ENCODE results near the gene PNMA8B. TPM values are rescaled to one million over a fixed set of nuclear protein-coding genes. Genes with fewer than 3 reads are reported as not detected.

Gene PNMA8B
- total and polyA plus RNA-seq, 2 donors = 4.4 to 4.7 TPM

DNA sequence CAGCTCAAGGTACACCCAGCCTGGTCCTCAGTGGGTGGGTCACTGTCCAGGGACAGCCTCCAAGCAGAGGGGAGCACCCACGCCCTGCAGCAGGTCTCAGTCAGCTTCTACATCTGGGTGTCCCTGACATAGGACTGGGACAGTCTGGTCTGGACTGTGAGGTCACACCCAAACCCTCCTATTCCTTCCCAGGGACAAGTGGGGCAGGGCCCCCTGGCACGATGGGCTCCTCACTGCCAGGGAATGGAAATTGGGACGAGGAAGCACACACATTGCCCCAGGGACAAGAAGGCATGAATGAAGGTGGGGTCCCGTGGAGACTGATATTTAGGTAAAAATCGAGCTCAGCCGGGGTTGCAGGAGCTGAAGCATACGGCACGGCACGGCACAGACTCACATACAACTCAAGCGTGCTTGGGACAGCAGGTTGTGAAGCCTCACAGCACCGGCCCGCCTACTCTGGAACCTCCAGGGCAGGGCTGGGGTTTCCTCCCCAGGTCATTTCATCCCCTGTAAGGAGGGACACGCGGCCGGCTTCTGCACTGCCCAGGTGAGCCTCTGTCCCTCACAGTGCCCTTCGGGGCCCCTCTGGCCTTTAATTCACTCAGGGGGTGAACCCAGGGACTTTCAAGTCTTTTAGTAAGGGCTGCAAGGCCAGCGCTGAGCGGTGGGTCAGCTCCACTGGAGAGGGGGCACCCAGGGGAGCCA is 3.5 kb downstream of the PNMA8B start:
- H3K36me3 ChIP-seq (ENCODE audit: control insufficient read depth in 2 of 2, insufficient read depth in 2 of 2, low read length in 1 of 2) = no peaks in the 10 kb centered on the region
- peaks cover 77 to 99% of the 10 kb centered on the region in 2 donors for H3K27me3 ChIP-seq (ENCODE audit: control insufficient read depth in 2 of 2, insufficient read depth in 1 of 2, low read length in 1 of 2)
- H3K4me3 ChIP-seq (ENCODE audit: low read length in 2 of 2) = no peak overlapping the region
- no peak for DNase-seq (ENCODE audit: low read depth in 6 of 9, low spot score in 9 of 9)
- peaks cover 0 to 22% of the 10 kb centered on the region in 2 donors for H3K4me1 ChIP-seq (ENCODE audit: control insufficient read depth in 2 of 2, insufficient read depth in 2 of 2, low read length in 2 of 2)
- no peak overlapping the region for H3K27ac ChIP-seq (ENCODE audit: low read depth in 1 of 2, low read length in 1 of 2)
- H3K9me3 ChIP-seq (ENCODE audit: control insufficient read depth in 2 of 2, insufficient read depth in 1 of 2, low read length in 1 of 2) = peaks cover 0 to 4% of the 10 kb centered on the region in 2 donors
- WGBS = 26% methylated on average over 18 of the region's 18 CpGs

DNA sequence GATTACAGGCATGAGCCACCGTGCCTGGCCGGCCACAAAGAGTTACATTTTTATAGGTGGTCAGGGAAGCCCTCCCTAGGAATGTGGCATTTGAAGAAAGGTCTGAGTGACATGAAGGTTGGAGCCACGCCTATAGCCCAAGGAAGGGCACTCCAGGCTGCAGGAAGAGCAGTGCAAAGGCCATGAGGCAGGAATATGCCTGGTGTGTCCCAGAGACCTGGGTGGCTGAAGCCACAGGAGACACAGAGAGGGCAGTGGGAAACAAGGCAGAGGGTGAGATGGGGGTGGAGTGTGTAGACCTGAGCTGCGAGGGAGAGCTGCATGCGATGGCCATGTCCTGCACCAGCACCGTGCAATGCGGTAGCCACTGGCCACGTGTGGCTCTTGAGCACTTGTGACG is 4.9 kb downstream of the PNMA8B start:
- peaks cover 66 to 96% of the 10 kb centered on the region in 2 donors for H3K27me3 ChIP-seq (ENCODE audit: control insufficient read depth in 2 of 2, insufficient read depth in 1 of 2, low read length in 1 of 2)
- H3K4me1 ChIP-seq (ENCODE audit: control insufficient read depth in 2 of 2, insufficient read depth in 2 of 2, low read length in 2 of 2) = peaks cover 0 to 22% of the 10 kb centered on the region in 2 donors
- 69% methylated on average over 9 of the region's 9 CpGs for WGBS
- no peak for DNase-seq (ENCODE audit: low read depth in 6 of 9, low spot score in 9 of 9)
- H3K27ac ChIP-seq (ENCODE audit: low read depth in 1 of 2, low read length in 1 of 2) = no peak overlapping the region
- H3K9me3 ChIP-seq (ENCODE audit: control insufficient read depth in 2 of 2, insufficient read depth in 1 of 2, low read length in 1 of 2) = peaks cover 0 to 4% of the 10 kb centered on the region in 2 donors
- no peaks in the 10 kb centered on the region for H3K36me3 ChIP-seq (ENCODE audit: control insufficient read depth in 2 of 2, insufficient read depth in 2 of 2, low read length in 1 of 2)
- no peak overlapping the region for H3K4me3 ChIP-seq (ENCODE audit: low read length in 2 of 2)

DNA sequence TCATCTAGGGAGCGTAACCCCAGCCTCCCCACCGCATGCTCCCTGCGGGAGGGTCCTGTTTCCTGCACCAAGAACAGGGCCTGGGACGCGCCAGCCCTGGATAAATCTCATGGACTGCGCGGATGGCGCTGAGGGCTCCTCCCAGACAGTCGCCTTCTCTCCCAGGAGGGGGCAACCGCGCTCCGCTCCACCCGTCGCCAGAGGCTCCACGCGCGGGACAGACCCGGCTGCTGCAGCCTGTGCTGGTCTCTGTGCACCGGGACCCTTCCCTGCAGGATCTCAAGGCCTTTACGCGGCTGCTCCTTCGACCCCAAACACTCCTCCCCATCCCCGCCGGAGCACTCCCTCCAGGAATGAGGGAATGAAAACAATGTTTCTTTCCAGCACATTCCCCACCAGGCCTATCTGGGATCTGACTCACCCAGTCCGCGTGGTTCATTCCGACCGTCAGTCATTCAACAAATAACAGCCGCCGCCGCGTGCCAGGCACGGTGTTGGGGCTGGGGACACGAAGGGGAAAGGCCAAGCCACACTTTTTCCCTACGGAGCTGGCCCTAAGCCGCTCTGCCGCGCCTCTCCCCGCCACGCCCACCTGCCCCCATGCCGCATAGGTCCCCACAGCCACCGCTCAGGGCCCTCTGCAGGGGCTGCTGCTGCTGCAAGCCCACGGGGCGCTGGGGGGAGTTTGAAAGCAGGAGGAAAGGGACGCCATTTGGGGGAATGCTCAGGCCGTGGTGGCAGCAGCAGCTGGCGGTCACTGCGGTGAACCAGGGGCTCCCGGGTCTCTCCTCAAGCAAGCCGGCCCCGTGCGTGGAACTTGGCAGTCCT is 6.0 kb downstream of the PNMA8B start:
- DNase-seq (ENCODE audit: low read depth in 6 of 9, low spot score in 9 of 9) = no peak
- peaks cover 0 to 14% of the 10 kb centered on the region in 2 donors for H3K4me1 ChIP-seq (ENCODE audit: control insufficient read depth in 2 of 2, insufficient read depth in 2 of 2, low read length in 2 of 2)
- H3K4me3 ChIP-seq (ENCODE audit: low read length in 2 of 2) = no peak overlapping the region
- H3K27me3 ChIP-seq (ENCODE audit: control insufficient read depth in 2 of 2, insufficient read depth in 1 of 2, low read length in 1 of 2) = peaks cover 55 to 85% of the 10 kb centered on the region in 2 donors
- no peaks in the 10 kb centered on the region for H3K36me3 ChIP-seq (ENCODE audit: control insufficient read depth in 2 of 2, insufficient read depth in 2 of 2, low read length in 1 of 2)
- H3K9me3 ChIP-seq (ENCODE audit: control insufficient read depth in 2 of 2, insufficient read depth in 1 of 2, low read length in 1 of 2) = peaks cover 0 to 4% of the 10 kb centered on the region in 2 donors
- WGBS = 6% methylated on average over 52 of the region's 52 CpGs
- H3K27ac ChIP-seq (ENCODE audit: low read depth in 1 of 2, low read length in 1 of 2) = no peak overlapping the region

DNA sequence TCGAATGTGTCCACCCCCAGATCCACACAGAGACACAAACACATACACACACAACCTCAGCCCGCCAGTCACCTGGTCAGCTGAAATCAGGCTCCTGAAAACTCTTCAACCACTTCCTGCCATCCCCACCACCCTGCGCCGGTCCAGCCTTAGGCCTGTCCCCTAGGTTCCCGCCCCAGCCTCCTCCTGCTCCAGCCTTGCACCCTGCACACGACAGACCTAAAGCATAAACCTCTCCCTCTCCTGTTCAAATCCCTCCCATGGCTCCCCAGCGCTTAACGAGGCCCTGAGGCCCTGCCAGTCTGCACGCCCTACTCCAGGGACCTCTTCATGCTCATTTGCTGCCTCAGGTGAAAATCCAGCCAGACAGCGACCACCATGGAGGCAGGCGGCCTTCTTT is 7.1 kb downstream of the PNMA8B start:
- H3K27me3 ChIP-seq (ENCODE audit: control insufficient read depth in 2 of 2, insufficient read depth in 1 of 2, low read length in 1 of 2) = peaks cover 44 to 77% of the 10 kb centered on the region in 2 donors
- H3K4me3 ChIP-seq (ENCODE audit: low read length in 2 of 2) = no peak overlapping the region
- no peak for DNase-seq (ENCODE audit: low read depth in 6 of 9, low spot score in 9 of 9)
- no peaks in the 10 kb centered on the region for H3K36me3 ChIP-seq (ENCODE audit: control insufficient read depth in 2 of 2, insufficient read depth in 2 of 2, low read length in 1 of 2)
- peaks cover 0 to 10% of the 10 kb centered on the region in 2 donors for H3K4me1 ChIP-seq (ENCODE audit: control insufficient read depth in 2 of 2, insufficient read depth in 2 of 2, low read length in 2 of 2)
- WGBS = 27% methylated on average over 11 of the region's 11 CpGs
- H3K27ac ChIP-seq (ENCODE audit: low read depth in 1 of 2, low read length in 1 of 2) = no peak overlapping the region
- H3K9me3 ChIP-seq (ENCODE audit: control insufficient read depth in 2 of 2, insufficient read depth in 1 of 2, low read length in 1 of 2) = peaks cover 0 to 4% of the 10 kb centered on the region in 2 donors

DNA sequence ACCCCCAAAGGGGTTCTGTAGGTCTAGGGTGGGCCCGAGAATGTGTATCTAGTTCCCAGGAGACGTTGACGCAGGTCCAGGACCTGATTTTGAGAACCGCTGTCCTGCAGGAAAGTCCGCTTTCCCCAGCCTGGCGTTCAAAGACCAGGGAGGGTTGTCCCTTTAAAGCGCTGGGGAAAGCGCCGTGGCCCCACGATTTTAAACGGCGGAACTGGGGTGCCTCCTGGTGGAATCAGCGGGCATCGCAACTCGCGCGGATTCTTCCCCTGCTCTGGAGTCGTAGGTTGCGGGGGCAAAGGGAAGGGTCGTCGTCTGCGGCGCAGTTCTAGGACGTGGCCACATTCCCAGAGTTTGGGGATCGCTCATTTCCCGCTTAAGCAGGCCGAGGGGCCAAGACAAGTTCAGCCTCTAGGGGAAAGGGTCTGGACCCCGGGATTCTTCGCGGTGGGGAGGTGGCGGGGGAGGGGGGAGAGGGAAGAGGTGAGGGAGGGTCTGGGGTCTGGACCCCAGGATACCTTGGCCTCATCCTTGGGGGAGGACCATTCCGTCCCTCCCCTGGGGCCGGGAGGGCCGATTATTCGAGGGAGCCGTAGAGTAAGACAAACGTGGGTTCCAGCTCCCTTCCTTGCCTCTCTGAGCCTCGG is 7.7 kb downstream of the PNMA8B start:
- no peak overlapping the region for H3K4me3 ChIP-seq (ENCODE audit: low read length in 2 of 2)
- DNase-seq (ENCODE audit: low read depth in 6 of 9, low spot score in 9 of 9) = peak in 8 of 9 donors; percentile 24 to 72 (median 39)
- 5% methylated on average over 38 of the region's 38 CpGs for WGBS

DNA sequence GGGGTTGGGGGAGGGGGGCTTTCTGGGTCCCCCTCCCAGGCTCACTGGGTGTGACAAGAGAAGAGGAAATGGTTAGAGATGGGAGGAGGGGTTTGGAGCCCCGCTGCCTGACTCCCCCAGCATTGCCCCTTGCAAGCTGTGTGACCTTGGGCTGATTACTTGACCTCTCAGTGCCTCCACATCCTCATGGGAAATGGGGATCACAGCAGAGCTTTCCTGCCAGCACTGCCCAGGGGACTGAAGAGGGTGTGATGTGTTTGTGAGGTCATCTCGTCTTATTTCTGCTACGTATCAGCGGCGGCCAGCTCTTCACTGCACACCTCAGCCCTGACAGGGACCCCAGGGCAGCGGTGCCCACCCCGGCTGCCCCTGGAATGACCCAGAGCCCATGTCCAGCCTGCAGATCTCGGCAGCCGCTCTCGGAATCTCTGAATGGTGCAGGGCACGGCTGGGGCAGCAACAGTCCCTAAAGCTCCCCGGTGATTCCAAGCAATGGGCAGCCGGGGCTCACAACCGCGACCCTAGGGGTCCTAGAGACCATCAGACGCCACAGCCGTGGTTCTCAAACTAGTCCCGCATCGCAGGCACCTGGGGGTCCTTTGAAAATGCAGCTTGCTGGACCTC is 8.4 kb downstream of the PNMA8B start:
- 25% methylated on average over 19 of the region's 19 CpGs for WGBS
- peaks cover 0 to 10% of the 10 kb centered on the region in 2 donors for H3K4me1 ChIP-seq (ENCODE audit: control insufficient read depth in 2 of 2, insufficient read depth in 2 of 2, low read length in 2 of 2)
- no peaks in the 10 kb centered on the region for H3K36me3 ChIP-seq (ENCODE audit: control insufficient read depth in 2 of 2, insufficient read depth in 2 of 2, low read length in 1 of 2)
- H3K9me3 ChIP-seq (ENCODE audit: control insufficient read depth in 2 of 2, insufficient read depth in 1 of 2, low read length in 1 of 2) = peaks cover 0 to 4% of the 10 kb centered on the region in 2 donors
- H3K27me3 ChIP-seq (ENCODE audit: control insufficient read depth in 2 of 2, insufficient read depth in 1 of 2, low read length in 1 of 2) = peaks cover 32 to 72% of the 10 kb centered on the region in 2 donors
- DNase-seq (ENCODE audit: low read depth in 6 of 9, low spot score in 9 of 9) = no peak
- H3K27ac ChIP-seq (ENCODE audit: low read depth in 1 of 2, low read length in 1 of 2) = no peak overlapping the region
- no peak overlapping the region for H3K4me3 ChIP-seq (ENCODE audit: low read length in 2 of 2)

More for the DNA sequence above, 7.7 kb downstream of the PNMA8B start:
- Histone ChIP-seq H3K27me3 (ENCODE audit: control insufficient read depth in 2 of 2, insufficient read depth in 1 of 2, low read length in 1 of 2) (peaks cover 38 to 73% of the 10 kb centered on the region in 2 donors), H3K27ac (ENCODE audit: low read depth in 1 of 2, low read length in 1 of 2) (no peak overlapping the region), H3K36me3 (ENCODE audit: control insufficient read depth in 2 of 2, insufficient read depth in 2 of 2, low read length in 1 of 2) (no peaks in the 10 kb centered on the region), H3K4me1 (ENCODE audit: control insufficient read depth in 2 of 2, insufficient read depth in 2 of 2, low read length in 2 of 2) (peaks cover 0 to 10% of the 10 kb centered on the region in 2 donors), H3K9me3 (ENCODE audit: control insufficient read depth in 2 of 2, insufficient read depth in 1 of 2, low read length in 1 of 2) (peaks cover 0 to 4% of the 10 kb centered on the region in 2 donors)

DNA sequence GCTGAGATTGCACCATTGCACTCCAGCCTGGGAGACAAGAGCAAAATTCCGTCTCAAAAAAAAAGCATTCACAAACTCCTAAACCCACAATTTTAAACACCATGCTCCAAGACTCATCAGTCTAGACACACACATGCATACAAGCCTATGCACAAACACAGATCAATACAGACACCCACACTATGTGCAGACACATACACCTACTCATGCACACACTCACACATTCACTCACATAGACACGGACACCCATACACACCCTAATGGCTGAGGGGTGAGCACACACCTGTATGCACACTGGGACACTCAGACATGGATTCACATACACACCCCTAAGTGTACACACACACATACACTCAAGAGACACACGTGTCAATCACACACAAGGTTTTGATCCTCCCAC is 9.3 kb downstream of the PNMA8B start:
- H3K9me3 ChIP-seq (ENCODE audit: control insufficient read depth in 2 of 2, insufficient read depth in 1 of 2, low read length in 1 of 2) = peaks cover 0 to 4% of the 10 kb centered on the region in 2 donors
- WGBS = 93% methylated on average over 3 of the region's 3 CpGs
- no peak overlapping the region for H3K27ac ChIP-seq (ENCODE audit: low read depth in 1 of 2, low read length in 1 of 2)
- no peaks in the 10 kb centered on the region for H3K36me3 ChIP-seq (ENCODE audit: control insufficient read depth in 2 of 2, insufficient read depth in 2 of 2, low read length in 1 of 2)
- H3K4me3 ChIP-seq (ENCODE audit: low read length in 2 of 2) = no peak overlapping the region
- no peak for DNase-seq (ENCODE audit: low read depth in 6 of 9, low spot score in 9 of 9)
- peaks cover 0 to 10% of the 10 kb centered on the region in 2 donors for H3K4me1 ChIP-seq (ENCODE audit: control insufficient read depth in 2 of 2, insufficient read depth in 2 of 2, low read length in 2 of 2)
- H3K27me3 ChIP-seq (ENCODE audit: control insufficient read depth in 2 of 2, insufficient read depth in 1 of 2, low read length in 1 of 2) = peaks cover 23 to 68% of the 10 kb centered on the region in 2 donors

DNA sequence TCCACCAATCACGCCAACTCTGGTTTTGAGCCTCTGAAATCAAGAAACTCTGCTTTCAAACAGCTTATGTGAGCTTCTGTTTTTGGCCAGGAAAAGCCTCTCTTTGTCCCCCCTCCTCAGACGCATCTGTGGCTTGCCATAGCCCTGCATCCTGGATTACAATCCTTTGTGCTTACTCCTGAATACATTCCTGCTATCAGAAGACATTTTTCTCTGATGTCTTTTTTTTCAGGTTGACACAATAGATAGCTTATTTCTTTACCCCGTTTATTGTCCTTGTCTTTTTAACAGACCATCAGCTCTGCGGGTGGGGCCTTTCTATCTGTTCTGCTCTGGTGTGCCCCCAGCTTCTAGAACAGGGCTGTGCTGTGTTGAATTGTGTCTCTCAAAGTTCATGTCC is 11.0 kb downstream of the PNMA8B start:
- DNase-seq (ENCODE audit: low read depth in 6 of 9, low spot score in 9 of 9) = no peak
- peaks cover 0 to 4% of the 10 kb centered on the region in 2 donors for H3K9me3 ChIP-seq (ENCODE audit: control insufficient read depth in 2 of 2, insufficient read depth in 1 of 2, low read length in 1 of 2)
- no peaks in the 10 kb centered on the region for H3K36me3 ChIP-seq (ENCODE audit: control insufficient read depth in 2 of 2, insufficient read depth in 2 of 2, low read length in 1 of 2)
- peaks cover 0 to 5% of the 10 kb centered on the region in 2 donors for H3K4me1 ChIP-seq (ENCODE audit: control insufficient read depth in 2 of 2, insufficient read depth in 2 of 2, low read length in 2 of 2)
- 73% methylated on average over 4 of the region's 4 CpGs for WGBS
- no peak overlapping the region for H3K27ac ChIP-seq (ENCODE audit: low read depth in 1 of 2, low read length in 1 of 2)
- peaks cover 16 to 57% of the 10 kb centered on the region in 2 donors for H3K27me3 ChIP-seq (ENCODE audit: control insufficient read depth in 2 of 2, insufficient read depth in 1 of 2, low read length in 1 of 2)
- H3K4me3 ChIP-seq (ENCODE audit: low read length in 2 of 2) = no peak overlapping the region

Data from thymus (tissue), 11 donors.